HG03457 (cell line): ENCODE measurements around the gene VASP.

Experiments used
- ATAC-seq: cut with Tn5 transposase; IDR thresholded peaks from one replicate; pipeline ENCODE4 v1.9.1; 2021; ENCODE audit warnings: moderate number of reproducible peaks; ENCODE audit not compliant: unreplicated experiment

Gene VASP

DNA sequence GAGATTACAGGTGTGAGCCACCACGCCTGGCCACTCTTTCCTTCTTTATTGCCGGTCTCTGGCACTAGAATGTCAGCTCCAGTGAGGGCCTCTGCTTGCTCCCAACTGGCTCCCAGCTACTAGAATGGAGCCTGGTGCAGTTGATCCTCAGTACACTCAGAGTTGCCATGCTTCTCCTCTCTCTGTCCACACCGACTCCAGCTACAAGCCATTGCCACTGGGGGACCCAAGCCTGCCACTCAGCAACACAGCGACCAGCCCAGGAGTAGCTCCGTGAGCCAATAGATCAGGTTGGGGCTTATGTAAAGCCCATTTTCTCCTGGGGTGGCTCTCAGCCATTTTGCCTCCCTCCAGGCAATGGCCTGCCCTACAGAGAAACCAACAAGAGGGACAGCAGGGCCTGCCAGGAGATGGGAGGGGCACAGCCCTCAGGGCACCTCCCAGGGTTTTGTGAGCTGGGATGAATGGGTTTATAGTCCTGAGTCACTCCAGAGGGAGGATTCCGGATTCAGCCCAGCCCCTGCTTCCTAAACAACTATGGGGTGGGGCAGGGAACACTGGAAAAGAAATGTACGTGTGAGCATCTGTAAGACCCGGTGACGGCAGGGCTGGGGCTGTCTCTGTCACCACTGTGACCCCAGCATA is 40.8 kb downstream of the VASP start:
- ATAC-seq = no peak

DNA sequence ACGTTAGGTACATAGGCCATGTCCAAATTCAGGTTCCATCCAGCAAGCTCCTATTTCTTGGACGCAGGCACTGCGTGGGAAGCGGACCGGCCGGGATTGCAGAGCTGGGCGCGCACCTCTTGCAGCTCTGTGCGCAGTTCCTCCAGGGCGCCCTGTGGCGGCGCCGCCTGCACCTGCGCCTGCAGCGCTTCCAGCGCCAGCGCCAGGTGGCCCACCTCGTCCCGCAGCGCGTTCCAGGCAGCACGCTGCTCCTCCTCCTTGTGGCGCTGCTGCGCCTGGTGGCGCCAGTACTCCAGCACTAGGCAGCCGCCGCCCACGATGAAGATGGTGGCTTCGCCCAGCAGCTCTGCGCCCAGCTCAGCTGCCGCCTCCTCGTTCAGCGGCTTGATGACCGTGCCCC is 46.2 kb downstream of the VASP start:
- no peak for ATAC-seq

DNA sequence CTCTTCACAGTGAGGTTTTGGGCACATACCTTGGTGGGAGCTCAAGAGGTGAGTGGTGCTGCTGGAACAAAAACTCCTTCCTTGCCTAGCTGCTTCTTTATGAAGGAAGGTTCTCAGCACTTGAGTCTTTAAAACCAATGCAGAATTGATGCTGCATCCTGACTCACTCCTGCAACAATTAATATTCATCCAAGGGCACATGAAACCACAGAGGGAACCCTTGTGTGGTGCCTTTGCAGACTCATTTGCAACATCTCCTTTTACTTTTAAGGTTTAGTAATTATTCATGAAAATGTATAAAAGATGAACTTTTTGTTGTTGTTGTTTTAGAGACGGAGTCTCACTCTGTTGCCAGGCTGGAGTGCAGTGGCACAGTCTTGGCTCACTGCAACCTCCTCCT is 47.2 kb downstream of the VASP start:
- no peak for ATAC-seq

DNA sequence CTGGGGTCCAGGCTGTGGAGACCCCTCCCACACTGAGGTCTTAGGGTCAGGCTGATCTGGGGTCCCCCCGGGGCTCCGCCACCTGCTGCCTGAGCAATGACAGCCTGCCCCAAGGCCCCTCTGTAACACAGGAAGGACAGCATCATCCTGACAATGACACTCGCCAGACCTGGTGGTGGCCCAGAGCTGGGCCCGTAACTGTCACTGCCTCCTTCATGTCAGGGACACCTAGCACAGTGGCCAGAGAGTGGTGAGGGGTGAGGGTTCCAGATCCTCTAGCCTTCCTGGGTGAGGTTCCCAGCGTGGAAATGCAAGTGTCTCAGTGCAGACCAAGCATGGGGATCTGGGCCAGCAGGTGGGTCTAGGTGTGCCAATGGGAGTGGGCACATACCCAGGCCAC is 49.6 kb downstream of the VASP start:
- ATAC-seq = no peak

- ATAC-seq = no peak
Measured at GRCh38 chr19:45558399-45558878, 51.2 kb downstream of the VASP start.

DNA sequence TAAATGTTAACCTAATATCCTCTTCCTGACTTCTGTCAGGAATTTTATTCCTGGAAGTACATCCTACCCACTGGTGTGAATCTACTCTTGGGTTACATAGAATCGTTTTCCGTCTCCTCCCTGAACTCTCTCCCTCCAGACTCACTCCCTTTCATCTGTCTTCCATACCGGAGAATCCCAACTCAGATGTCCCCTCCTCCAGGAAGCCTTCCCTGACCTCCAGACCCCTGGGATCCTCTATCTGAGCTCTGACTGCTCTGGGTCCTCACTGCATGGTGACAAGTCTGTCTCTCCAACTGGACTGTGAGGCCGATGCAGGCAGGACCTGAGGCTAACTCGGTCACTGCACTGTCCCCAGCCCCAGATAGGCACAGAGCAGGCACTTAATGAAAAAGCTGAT is 52.8 kb downstream of the VASP start:
- ATAC-seq = no peak

- ATAC-seq = no peak
Measured at GRCh38 chr19:45560686-45561085, 53.4 kb downstream of the VASP start.

DNA sequence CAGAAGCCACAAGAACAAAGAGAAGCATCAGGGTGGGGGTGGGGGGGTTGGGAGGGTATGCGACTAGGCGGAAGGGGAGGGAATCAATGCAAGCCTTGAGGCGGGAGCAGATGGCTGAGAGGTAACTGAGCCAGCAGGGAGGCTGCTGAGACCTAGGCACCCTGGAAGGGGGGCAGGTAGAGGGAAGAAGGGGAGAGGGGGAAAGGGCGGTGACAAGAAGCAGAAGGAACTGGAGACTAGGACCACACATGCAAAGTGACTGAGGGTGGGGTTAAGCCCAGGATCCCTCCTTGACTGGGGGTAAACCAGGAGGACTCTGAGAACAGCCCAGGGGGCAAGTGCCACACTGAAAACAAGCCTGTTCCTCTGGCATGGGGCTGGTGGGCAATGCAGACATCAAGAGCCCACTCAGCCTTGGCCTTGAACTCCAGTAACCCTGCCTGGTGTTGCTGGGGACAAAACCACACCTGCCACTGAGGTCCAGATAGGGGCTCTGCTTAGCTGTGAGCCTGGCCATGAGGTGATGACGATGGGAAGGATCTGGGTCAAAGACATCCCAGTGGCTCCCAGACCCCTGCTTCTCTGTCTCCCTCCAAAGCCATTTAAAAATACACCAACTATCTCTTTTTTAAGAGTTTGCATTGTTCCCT is 57.0 kb downstream of the VASP start:
- no peak for ATAC-seq

GRCh38 chr19:45567609-45568008 is 60.3 kb downstream of the VASP start:
- ATAC-seq = no peak

GRCh38 chr19:45568732-45569131 is 61.5 kb downstream of the VASP start:
- ATAC-seq = no peak

DNA sequence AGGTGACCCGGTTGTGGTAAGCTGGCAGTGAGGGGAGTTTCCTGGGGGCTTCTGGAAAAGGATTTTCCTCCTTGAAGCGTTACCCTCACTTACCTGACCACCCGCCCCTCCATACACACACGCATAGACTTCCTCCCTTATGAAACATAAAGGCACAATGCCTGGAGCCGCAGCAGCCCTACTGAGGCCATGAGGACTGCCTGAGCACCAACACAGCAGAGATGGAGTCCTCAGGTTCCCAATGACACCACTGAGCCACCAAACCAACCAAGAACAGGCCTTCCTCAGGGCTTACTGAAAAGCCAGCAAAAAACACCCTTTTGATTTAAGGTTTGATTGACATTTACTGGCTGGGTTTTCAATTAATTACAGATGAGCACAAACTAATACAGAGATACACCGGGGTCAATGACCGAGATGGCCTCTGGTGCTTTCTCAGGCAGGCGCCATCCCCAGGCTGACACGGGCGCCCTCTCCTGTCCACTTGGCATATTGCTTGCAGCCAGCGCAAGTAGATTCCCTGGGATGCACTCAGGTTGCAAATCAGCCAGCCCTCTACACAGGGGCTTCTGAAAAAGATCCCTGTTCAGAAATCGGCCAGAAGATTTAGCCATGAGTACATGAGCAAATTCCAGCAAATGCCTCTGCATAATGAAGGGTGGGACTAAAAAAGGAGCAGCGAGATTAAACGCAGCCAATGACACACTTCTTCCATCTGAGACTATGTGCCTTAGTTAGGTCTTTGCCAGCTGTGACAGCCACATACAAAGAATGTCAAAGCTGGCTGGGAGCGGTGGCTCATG is 62.5 kb downstream of the VASP start:
- no peak for ATAC-seq

GRCh38 chr19:45571457-45572220 is 64.4 kb downstream of the VASP start:
- ATAC-seq = no peak

DNA sequence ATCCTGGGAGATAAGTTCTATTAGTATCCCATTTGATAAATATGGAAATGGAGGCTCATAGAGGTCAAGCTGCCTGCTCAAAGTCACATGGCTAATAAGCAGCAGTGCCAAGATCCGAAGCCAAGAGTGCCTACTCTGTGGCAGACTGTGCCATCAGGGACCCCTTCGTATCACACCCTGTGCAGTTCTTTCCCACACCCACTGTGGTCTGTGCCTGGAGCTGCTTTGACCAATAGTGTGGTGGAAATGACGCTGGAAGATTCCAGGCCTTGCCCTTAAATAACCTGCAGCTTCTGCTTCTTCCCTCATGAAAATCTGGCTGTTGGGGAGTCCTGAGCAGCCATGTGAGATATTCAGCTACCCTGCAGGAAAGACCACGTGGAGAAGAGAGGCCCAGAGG is 67.2 kb downstream of the VASP start:
- ATAC-seq = no peak

- ATAC-seq = no peak
Measured at GRCh38 chr19:45575216-45575615, 67.9 kb downstream of the VASP start.
